ENCODE measurements around the gene GPR18. TPM values are rescaled to one million over a fixed set of nuclear protein-coding genes. Genes with fewer than 3 reads are reported as not detected.

GPR18 gene
- total RNA-seq, 1 experiment from 2014 or later: not detected

GRCh38 chr13:99224021-99224420 lies 34.2 kb downstream of the GPR18 start:
- Histone ChIP-seq H3K56ac (ENCODE audit: insufficient read length, low read depth, low read length) (no peak overlapping the region), H3K23ac (ENCODE audit: insufficient read length, low read depth, low read length) (no peak overlapping the region), H3K27me3 (ENCODE audit: insufficient read depth, low read length) (no peaks in the 10 kb centered on the region), H3K79me1 (ENCODE audit: insufficient read depth, low read depth, low read length, poor library complexity, severe bottlenecking) (peaks cover 12% of the 10 kb centered on the region), H2BK5ac (ENCODE audit: insufficient read length, low read length) (no peak overlapping the region), H2BK120ac (ENCODE audit: low read depth, low read length, poor library complexity, severe bottlenecking) (no peak overlapping the region), H3K18ac (ENCODE audit: insufficient read length, low read depth, low read length) (no peak overlapping the region), H3T11ph (ENCODE audit: low read length) (no peak overlapping the region), H4K91ac (ENCODE audit: insufficient read length, low read depth, low read length) (no peak overlapping the region), H2BK15ac (ENCODE audit: low read depth, low read length) (no peak overlapping the region), H4K8ac (replicated peaks; ENCODE audit: insufficient read length, low read depth, low read length) (no peak overlapping the region), H3K9ac (ENCODE audit: extremely low read depth, insufficient read length, low read length) (no peak overlapping the region), H3K27ac (ENCODE audit: insufficient read length, low read depth, low read length) (no peak overlapping the region), H2AFZ (ENCODE audit: low read length) (no peak overlapping the region), H2BK12ac (ENCODE audit: insufficient read length, low read depth, low read length) (no peak overlapping the region), H3K4ac (ENCODE audit: low read depth, low read length) (no peak overlapping the region), H3K79me2 (ENCODE audit: insufficient read depth, low read length) (peaks cover 31% of the 10 kb centered on the region), H4K5ac (ENCODE audit: insufficient read length, low read depth, low read length) (no peak overlapping the region), H2AK5ac (ENCODE audit: insufficient read length, low read length) (no peak overlapping the region), H3K23me2 (ENCODE audit: insufficient read length, low read depth, low read length, poor library complexity, severe bottlenecking) (no peaks in the 10 kb centered on the region), H3K9me3 (ENCODE audit: control insufficient read depth, low read depth, low read length) (no peaks in the 10 kb centered on the region), H3K4me2 (ENCODE audit: insufficient read depth, insufficient read length, low read length) (no peak overlapping the region), H3K14ac (ENCODE audit: insufficient read depth, low read length) (no peak overlapping the region), H3K4me1 (ENCODE audit: insufficient read depth, low read length) (no peaks in the 10 kb centered on the region; the same call in 1 of the 2 replicates), H2BK20ac (ENCODE audit: low read depth, low read length, poor library complexity, severe bottlenecking) (no peak overlapping the region), H4K20me1 (ENCODE audit: control insufficient read depth, insufficient read depth, insufficient read length) (no peaks in the 10 kb centered on the region)
- H3K4me1 Mint-ChIP-seq: peaks cover 21% of the 10 kb centered on the region in 2 experiments
- no peak overlapping the region for H3K27ac Mint-ChIP-seq
- DNase-seq: no peak
- no peaks in the 10 kb centered on the region for H3K27me3 Mint-ChIP-seq (ENCODE audit: low read depth)
- no peaks in the 10 kb centered on the region for H3K9me3 Mint-ChIP-seq
- no CpG with 5 or more reads among the region's 2 CpGs for WGBS (ENCODE audit: extremely low coverage, insufficient read length, low lambda C conversion rate)
- H3K36me3 Mint-ChIP-seq (ENCODE audit: insufficient read depth in 1 of 3, low read depth in 3 of 3): peaks cover 9 to 10% (median 10%) of the 10 kb centered on the region in 3 experiments; a peak in 6 of 7 replicates
- no peak overlapping the region for H3K4me3 Mint-ChIP-seq
- no peak for TF ChIP-seq CTCF (conservative IDR thresholded peaks at IDR 0.05)

All from H9 (cell line).